Fibroblast of mammary gland (primary cell): ENCODE results near the gene PIP4K2B.

Experiments used
- DNase-seq: peaks from one replicate; pipeline ENCODE4 v3.0.0-alpha.2; 2010; ENCODE audit warnings: low read depth
- H3K4me3 ChIP-seq: 2 replicates; pipeline ENCODE4 v1.5.1; 2011; ENCODE audit warnings: low read depth, mild to moderate bottlenecking, low read length, moderate library complexity; ENCODE audit not compliant: control insufficient read depth
- CTCF ChIP-seq: conservative IDR thresholded peaks from 2 replicates; pipeline ENCODE4 v1.5.1; 2011; ENCODE audit warnings: low read depth, low read length, inconsistent platforms; ENCODE audit not compliant: control insufficient read depth, insufficient read depth

The PIP4K2B gene

GRCh38 chr17:38721802-38722201 is 77.6 kb downstream of the PIP4K2B start:
- TF ChIP-seq CTCF, result no peak
- DNase-seq, result no peak
- H3K4me3 ChIP-seq, result no peak overlapping the region

DNA sequence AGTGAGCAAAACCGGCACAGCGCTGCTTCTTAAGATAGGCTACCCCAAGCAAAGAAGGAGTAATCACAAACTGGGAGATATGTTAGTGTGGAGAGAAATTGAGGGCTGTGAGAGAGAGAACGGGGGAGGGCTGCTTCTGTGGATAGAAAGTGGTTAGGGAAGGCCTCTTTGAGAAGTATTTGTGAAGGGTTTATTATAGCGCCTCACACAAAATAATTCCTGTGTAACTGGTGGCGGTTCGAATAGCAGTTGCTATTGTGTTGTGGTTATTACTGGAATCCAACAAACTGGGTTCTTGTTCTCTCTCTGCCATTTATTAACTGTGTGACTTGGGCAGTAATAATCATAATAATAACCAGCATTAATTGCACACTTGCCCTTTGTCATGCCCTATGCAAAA is 78.4 kb downstream of the PIP4K2B start:
- DNase-seq, result no peak
- no peak for TF ChIP-seq CTCF
- H3K4me3 ChIP-seq, result no peak overlapping the region

DNA sequence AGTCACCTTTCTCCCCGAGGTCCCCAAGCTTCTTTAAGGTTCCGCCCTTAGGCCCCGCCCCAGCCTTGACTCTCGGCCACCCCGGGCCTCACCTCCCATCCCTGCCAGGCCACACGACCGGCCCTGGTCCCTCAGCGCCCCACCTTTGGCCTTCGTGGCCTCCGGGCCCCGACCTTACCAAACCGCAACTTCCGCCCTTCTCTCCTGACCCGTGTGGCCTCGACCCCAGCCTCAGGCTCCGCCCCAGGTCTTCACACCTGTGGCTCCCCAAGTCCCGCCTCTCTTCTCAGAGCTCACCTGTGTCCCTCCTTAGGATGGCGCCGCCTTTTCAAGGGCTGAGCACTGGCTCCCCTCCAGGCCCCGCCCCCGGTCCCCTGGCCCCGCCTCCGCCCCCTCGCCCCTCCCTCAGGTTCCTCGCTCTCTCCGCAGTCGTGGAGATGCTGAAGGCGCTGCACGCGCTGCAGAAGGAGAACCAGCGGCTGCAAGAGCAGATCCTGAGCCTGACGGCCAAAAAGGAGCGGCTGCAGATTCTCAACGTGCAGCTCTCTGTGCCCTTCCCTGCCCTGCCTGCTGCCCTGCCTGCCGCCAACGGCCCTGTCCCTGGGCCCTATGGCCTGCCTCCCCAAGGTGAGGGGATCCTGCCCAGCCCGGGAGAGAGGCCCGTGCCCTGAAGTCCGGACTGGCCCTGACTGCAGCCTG is 79.3 kb downstream of the PIP4K2B start:
- no peak overlapping the region for H3K4me3 ChIP-seq
- TF ChIP-seq CTCF, result no peak
- DNase-seq, result no peak

- no peak overlapping the region for H3K4me3 ChIP-seq
- DNase-seq, result no peak
- TF ChIP-seq CTCF, result no peak
Measured at GRCh38 chr17:38719289-38719942, 79.9 kb downstream of the PIP4K2B start.

DNA sequence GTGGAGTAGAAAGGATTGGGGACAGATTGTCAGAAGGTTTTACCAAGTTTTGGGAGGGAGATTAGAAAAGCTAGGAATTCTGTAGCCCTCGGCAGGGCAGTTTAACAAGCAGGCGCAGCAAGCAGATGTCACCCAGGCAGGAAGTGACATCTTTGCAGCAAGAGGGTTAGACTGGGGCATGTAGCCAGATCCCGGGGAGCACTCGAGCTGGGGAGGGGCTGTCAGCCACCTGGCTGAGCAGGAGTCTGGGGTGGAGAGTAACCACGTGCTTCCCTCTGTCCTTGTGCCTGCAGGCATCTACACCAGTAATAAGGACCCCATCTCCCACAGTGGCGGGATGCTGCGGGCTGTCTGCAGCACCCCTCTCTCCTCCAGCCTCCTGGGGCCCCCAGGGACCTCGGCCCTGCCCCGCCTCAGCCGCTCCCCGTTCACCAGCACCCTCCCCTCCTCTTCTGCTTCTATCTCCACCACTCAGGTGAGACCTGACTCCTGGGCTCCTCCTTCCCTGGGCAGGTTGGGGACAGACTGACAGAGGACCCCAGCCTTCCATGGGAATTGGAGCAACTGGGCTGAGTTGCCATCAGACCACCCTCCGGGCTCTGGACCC is 82.1 kb downstream of the PIP4K2B start:
- TF ChIP-seq CTCF, result no peak
- H3K4me3 ChIP-seq, result no peak overlapping the region
- no peak for DNase-seq

GRCh38 chr17:38716368-38717005 is 82.9 kb downstream of the PIP4K2B start:
- no peak for DNase-seq

More at GRCh38 chr17:38716368-38717005, 82.9 kb downstream of the PIP4K2B start:
- TF ChIP-seq CTCF, result no peak
- H3K4me3 ChIP-seq, result no peak overlapping the region
